NT2/D1 (cell line): ENCODE results near the gene SKAP1.
"Not testable (repeated sequence)": the region's sequence is repeated elsewhere in the genome, so short reads cannot be mapped to it uniquely, and the experiment has no call there.

Experiments used
- DNase-seq: peaks from one replicate; pipeline ENCODE4 v3.0.0-alpha.2; 2011; ENCODE audit warnings: low read depth, low spot score
- H3K27me3 ChIP-seq: 2 replicates; pipeline ENCODE4 v1.6.0; 2011; ENCODE audit warnings: mild to moderate bottlenecking; ENCODE audit not compliant: insufficient read length, insufficient read depth
- H3K36me3 ChIP-seq: 2 replicates; pipeline ENCODE4 v1.6.1; 2011; ENCODE audit warnings: mild to moderate bottlenecking, low read length, mixed read lengths; ENCODE audit not compliant: insufficient read depth, insufficient read length
- H3K4me1 ChIP-seq: 2 replicates; pipeline ENCODE4 v1.5.1; 2011; ENCODE audit not compliant: insufficient read depth, insufficient read length
- H3K4me3 ChIP-seq: 2 replicates; pipeline ENCODE4 v1.5.1; 2011; ENCODE audit warnings: low read depth; ENCODE audit not compliant: insufficient read length
- H3K9ac ChIP-seq: 2 replicates; pipeline ENCODE4 v1.6.0; 2011; ENCODE audit warnings: low read depth; ENCODE audit not compliant: insufficient read length
- H3K9me3 ChIP-seq: 2 replicates; pipeline ENCODE4 v1.5.1; 2011; ENCODE audit warnings: mild to moderate bottlenecking, low read length; ENCODE audit not compliant: insufficient read depth
- SUZ12 ChIP-seq: IDR thresholded peaks from 2 replicates; pipeline ENCODE4 v1.6.1; 2011; ENCODE audit not compliant: insufficient read length, insufficient read depth; ENCODE audit errors: extremely low read depth
- YY1 ChIP-seq: IDR thresholded peaks from 2 replicates; pipeline ENCODE4 v1.6.1; 2011; ENCODE audit not compliant: insufficient read length, insufficient read depth
- ZNF274 ChIP-seq: IDR thresholded peaks from 2 replicates; pipeline ENCODE4 v1.6.1; 2011; ENCODE audit warnings: mild to moderate bottlenecking, low read depth, low read length

SKAP1 gene

GRCh38 chr17:48426761-48427500, 3.1 kb downstream of the SKAP1 start:
- TF ChIP-seq ZNF274 (no peak), YY1 (no peak), SUZ12 (no peak)
- DNase-seq: no peak
- Histone ChIP-seq H3K36me3 (no peaks in the 10 kb centered on the region), H3K4me3 (no peak overlapping the region), H3K9me3 (no peaks in the 10 kb centered on the region), H3K4me1 (peaks cover 7% of the 10 kb centered on the region), H3K9ac (no peak overlapping the region), H3K27me3 (peaks cover 42% of the 10 kb centered on the region)

DNA sequence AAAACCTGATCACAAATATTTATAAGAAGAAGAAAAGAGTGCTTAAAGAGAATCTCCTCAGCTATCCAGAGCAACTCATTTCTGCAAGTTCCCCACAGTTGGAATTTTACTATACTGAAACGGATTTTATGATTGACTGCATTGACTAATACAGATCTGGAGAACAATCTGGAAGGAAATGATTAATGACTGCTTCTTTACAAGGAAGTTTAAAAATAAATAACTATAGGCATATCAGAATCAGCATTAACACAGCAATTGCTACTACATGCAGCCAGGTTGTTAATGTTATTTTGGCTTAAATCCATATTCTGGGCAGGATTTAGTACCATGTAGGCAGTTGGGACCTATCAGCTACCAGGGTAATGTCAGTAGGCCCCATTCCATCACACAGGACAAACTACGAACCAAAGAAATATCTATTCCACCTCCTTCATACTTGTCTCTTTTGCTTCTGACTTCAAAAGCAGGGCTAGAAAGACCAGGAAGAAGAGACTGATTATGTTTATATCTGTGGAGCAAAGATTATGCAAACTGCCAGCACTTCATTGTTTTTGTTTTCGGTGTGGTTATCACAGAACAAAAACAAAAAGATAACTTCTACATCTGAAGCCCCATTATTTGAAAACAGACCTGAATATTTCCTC, 3.9 kb downstream of the SKAP1 start:
- H3K27me3 ChIP-seq: peaks cover 34% of the 10 kb centered on the region
- H3K4me3 ChIP-seq: no peak overlapping the region
- H3K9ac ChIP-seq: no peak overlapping the region
- DNase-seq: no peak
- H3K4me1 ChIP-seq: peaks cover 7% of the 10 kb centered on the region
- TF ChIP-seq YY1 (no peak), ZNF274 (no peak), SUZ12 (no peak)
- H3K9me3 ChIP-seq: no peaks in the 10 kb centered on the region
- no peaks in the 10 kb centered on the region for H3K36me3 ChIP-seq

DNA sequence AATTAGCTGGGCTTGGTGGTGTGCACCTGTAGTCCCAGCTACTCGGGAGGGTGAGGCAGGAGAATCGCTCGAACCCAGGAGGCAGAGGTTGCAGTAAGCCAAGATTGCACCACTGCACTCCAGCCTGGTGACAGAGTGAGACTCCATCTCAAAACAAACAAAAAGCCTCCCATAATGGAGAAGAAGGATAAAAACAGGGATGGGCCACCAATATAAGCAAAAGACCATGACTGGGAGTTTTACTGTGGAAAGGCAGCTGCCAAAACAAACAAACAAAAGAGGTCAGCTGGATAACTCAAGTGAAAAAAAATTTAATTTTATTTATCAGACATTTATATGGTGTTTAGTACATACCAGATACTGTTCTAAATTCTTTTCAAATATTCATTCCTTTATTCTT, 8.0 kb downstream of the SKAP1 start:
- H3K9ac ChIP-seq, H3K4me3 ChIP-seq, H3K36me3 ChIP-seq, H3K9me3 ChIP-seq, H3K27me3 ChIP-seq, H3K4me1 ChIP-seq, DNase-seq: not testable (repeated sequence)

DNA sequence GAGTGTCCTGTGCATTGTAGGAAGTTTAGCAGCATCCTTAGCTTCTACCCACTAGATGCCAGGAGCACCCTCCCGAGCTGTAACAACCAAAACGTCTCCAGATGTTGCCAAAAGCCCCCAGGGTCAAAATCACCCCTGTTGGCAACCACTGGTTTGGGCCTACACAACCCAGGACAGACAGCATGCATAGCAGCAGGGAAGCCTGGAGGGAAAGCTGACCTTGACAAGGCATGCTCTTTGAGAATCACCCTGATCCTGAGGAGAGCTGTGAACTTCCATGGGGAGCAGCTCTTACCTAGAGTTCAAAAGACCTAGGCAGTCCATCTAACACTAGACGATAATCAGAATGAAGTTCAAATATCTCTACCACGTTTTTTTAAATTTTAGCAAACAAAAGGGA, 9.2 kb downstream of the SKAP1 start:
- no peak for DNase-seq
- H3K27me3 ChIP-seq: no peaks in the 10 kb centered on the region
- H3K4me1 ChIP-seq: peaks cover 4% of the 10 kb centered on the region
- H3K9me3 ChIP-seq: no peaks in the 10 kb centered on the region
- no peak overlapping the region for H3K4me3 ChIP-seq
- H3K9ac ChIP-seq: no peak overlapping the region
- H3K36me3 ChIP-seq: no peaks in the 10 kb centered on the region
- no peak for TF ChIP-seq YY1
- no peak for TF ChIP-seq ZNF274
- no peak for TF ChIP-seq SUZ12

GRCh38 chr17:48416971-48417370, 13.0 kb downstream of the SKAP1 start:
- Histone ChIP-seq H3K27me3 (peaks cover 4% of the 10 kb centered on the region), H3K36me3 (no peaks in the 10 kb centered on the region), H3K4me1 (peaks cover 4% of the 10 kb centered on the region), H3K9me3 (no peaks in the 10 kb centered on the region), H3K4me3 (no peak overlapping the region), H3K9ac (no peak overlapping the region)
- TF ChIP-seq YY1 (no peak), SUZ12 (no peak), ZNF274 (no peak)
- DNase-seq: no peak

DNA sequence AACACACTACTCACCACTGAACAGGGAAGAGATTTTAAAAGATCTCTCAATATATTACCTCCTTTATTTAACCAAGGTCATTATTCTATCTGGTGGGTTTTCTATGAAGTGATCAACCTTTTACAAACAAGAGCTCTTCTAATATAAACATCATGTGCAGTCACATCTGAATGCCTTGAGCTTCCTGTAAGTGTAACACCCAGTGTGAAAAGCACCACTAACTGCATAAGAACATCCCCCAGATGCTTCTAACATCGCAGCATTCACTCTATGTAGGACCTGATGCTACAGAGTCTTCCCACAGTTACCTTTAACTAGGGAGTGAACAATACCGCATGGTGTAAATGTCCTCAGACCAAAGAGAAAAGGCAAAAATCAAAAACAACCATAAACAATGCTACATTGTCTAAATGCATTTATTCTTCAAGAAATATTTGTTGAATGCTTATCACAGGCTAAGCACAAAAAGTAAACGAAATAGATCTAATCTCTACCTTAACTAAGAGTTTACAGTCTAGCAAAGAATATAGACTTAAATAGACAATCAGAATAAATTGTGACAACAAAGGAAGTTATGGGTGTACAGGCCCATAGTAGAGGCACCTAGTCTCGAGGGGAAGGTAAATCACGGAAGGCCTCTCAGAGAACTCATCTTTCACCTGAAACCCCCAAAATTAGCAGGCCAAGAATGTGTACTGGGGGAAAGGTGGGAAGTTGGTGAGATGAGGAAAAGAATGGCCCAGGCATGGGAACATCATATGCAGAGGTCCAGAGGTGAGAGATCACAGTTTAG, 16.2 kb downstream of the SKAP1 start:
- no peak overlapping the region for H3K9ac ChIP-seq
- H3K4me3 ChIP-seq: no peak overlapping the region
- H3K27me3 ChIP-seq: peaks cover 4% of the 10 kb centered on the region
- H3K9me3 ChIP-seq: no peaks in the 10 kb centered on the region
- TF ChIP-seq YY1 (no peak), SUZ12 (no peak), ZNF274 (no peak)
- no peaks in the 10 kb centered on the region for H3K36me3 ChIP-seq
- DNase-seq: no peak
- no peaks in the 10 kb centered on the region for H3K4me1 ChIP-seq

DNA sequence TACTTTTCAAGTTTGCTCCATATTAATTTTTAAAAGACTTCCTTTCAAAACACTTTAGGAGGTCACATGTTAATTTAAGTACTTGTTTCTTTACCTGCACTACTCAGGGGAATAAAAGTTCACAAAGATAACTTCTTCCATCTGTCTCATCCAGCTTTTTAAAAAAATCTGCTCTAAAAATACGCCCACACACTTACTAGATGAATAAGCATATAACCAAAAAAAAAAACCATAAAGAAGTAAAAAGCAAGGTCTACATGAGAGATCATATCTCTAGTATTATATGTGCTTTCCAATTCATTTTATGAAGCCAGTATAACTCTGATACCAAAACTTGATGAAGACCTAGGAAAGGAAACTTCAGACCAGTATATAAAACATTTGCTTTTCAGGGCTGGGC, 17.2 kb downstream of the SKAP1 start:
- no peaks in the 10 kb centered on the region for H3K36me3 ChIP-seq
- no peak for DNase-seq
- no peak overlapping the region for H3K4me3 ChIP-seq
- H3K9ac ChIP-seq: no peak overlapping the region
- TF ChIP-seq ZNF274 (no peak), YY1 (no peak), SUZ12 (no peak)
- peaks cover 4% of the 10 kb centered on the region for H3K27me3 ChIP-seq
- no peaks in the 10 kb centered on the region for H3K4me1 ChIP-seq
- H3K9me3 ChIP-seq: no peaks in the 10 kb centered on the region

- not testable (repeated sequence) for H3K4me1 ChIP-seq, H3K9me3 ChIP-seq, DNase-seq, H3K4me3 ChIP-seq, H3K27me3 ChIP-seq, H3K9ac ChIP-seq, H3K36me3 ChIP-seq
These were observed 19.2 kb downstream of the SKAP1 start for GRCh38 chr17:48410821-48411220.
